Anterior cingulate cortex (tissue), 58 donors: Measurements from ENCODE around the gene WNT9A.

ENCODE experiments used
- DNase-seq, 58 donors: peaks; one replicate each; lab custom pipeline; 2025; lab: John Stamatoyannopoulos, UW

WNT9A gene

DNA sequence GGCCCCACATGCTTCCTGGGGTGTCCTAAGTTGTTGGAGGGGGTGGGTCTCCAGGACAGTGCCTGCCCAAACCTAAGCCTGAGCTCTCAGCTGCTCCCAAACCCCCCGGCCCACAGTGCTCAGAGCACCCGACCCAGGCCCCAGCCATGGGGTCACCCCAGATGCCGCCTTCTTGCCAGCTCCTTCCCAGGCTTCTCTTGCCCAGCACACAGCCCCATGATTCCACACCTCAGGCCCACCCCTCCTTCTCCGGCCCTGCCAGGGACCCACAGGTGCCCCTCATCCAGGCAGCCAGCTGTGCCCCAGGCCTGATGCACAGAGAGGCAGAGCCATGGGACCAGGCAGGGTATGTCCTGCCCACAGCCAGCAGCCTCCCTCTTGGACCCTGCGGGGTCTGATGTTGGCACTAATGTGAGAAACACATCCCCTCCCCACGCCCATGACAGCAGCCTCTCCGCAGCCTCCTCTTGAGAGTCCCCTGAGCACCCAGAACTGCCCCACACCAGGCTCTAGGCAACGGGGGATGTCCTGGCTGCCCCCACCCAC lies 4.9 kb downstream of the WNT9A start:
- DNase-seq, result no peak

DNA sequence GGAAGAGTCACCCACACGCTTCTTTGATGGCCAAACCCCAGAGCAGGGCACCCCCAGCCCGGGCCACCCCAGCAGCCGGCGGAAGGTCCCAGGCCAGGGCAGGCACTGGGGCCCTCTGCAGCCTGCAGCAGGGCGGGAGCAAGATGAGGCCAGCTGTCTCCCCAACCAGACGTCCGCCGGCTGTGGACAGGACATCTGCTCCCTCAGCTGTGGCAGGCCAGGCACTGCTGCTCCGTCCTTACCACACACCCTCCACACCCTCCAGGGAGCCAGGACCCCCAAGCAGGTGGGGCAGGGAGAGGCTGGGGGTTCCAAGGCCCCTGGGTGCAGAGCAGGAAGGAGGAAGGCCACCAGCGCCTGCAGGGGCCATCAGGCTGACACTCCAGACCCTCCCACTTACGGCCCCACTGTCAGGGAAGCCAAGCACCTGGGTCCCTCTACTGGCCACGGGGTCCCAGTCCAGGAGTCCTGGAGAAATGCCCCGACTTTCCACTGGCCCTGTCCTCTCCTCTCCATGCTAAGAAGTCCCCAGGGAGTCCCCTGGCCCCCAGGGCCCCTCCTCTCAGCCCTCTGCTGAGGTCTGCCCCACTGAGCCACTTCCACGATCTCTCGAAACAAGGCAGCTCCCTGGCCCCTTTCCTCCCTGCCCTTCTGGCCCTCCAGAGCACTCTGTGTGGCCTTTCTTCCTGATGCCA lies 5.6 kb downstream of the WNT9A start:
- no peak for DNase-seq

DNA sequence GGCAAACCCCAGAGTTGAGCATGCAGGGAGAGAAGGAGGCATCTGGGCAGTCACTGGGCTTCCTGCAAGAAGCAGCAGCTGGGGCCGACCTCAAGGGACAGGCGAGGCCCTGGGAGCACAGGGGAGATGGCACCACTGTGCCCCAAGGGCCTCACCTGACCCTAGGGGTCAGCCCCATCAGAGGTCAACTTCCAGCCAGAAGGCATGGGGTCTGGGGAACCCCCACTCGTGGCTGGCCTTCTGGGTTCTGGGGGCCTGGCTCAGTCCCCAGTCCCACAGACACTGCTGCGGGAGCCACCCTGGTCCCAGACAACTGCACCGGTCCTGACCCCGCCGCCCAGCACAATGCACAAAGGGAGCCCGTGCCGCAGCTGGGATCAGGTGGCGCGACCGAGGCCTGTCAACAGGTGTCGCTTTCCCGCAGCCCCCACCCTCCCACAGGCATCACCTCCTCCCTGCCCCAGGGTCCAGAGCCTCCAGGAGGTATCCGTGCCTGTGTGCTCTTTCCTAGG lies 6.2 kb downstream of the WNT9A start:
- no peak for DNase-seq

DNA sequence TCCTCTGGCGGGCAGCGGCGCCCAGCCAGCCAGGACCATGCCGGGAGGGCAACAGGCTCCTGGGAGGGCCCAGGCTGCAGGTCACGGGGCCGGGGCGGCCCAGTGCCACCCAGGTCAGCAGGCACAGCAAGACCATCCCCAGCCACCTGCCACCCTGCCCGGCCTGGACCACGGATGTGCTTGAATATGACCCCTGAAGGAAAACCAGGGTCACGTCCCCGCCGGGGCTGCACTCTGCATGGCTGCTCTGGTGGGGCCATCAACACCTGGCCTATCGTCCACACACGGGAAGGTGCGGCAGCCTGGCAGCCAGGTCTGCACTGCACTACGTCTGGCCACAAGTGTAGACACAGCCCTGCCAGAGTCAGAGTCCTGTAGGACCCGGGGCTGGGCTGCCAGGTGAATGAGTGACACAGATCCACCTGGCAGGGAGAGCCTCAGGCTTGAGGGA lies 6.9 kb downstream of the WNT9A start:
- DNase-seq, result no peak

DNA sequence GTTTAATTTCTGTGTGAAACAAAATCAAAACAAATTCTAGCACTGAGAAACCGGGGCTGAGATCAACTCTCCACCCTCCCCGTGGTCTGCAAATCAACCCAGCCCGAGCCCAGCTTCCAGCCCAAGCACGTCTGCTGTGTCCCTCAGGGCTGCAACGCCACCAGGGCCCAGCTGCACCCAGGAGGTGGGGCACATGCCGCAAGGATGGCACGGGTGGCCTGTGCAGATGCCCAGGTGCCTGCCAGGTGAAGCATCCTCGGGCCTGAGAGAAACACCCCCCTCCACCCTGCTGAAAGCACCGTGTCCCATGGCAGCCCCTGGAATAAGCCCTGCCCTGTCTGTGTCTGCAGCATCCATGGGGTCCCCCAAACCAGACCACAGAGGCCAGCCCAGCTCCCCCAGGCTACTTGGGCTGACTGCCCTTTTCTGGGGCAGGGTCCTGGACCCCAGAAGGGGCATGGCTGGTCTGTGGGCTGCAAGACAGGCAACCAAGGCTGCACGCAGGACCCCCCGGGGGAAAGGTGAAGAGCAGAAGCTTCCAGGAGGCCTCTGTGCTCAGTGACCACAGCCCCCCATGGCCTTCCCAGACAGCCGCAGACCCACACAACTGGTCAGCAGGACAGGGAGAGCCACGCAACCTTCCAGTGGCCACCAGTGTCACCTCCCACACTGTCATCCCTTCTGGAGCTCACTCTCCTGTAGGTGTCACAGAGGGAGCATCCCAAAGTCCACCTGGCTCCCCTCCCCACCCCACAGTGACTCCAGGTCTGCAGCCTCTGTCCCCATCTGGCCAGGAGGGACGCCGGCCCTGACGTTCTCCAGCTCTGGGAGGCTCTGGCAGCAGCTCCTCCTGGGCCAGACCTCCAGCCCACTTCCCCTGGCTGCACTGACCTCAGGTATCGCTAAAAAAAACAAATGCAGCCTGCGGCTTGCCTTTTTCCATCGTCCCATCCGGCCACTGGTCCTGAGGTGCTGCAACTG lies 7.7 kb downstream of the WNT9A start:
- DNase-seq, result no peak

DNA sequence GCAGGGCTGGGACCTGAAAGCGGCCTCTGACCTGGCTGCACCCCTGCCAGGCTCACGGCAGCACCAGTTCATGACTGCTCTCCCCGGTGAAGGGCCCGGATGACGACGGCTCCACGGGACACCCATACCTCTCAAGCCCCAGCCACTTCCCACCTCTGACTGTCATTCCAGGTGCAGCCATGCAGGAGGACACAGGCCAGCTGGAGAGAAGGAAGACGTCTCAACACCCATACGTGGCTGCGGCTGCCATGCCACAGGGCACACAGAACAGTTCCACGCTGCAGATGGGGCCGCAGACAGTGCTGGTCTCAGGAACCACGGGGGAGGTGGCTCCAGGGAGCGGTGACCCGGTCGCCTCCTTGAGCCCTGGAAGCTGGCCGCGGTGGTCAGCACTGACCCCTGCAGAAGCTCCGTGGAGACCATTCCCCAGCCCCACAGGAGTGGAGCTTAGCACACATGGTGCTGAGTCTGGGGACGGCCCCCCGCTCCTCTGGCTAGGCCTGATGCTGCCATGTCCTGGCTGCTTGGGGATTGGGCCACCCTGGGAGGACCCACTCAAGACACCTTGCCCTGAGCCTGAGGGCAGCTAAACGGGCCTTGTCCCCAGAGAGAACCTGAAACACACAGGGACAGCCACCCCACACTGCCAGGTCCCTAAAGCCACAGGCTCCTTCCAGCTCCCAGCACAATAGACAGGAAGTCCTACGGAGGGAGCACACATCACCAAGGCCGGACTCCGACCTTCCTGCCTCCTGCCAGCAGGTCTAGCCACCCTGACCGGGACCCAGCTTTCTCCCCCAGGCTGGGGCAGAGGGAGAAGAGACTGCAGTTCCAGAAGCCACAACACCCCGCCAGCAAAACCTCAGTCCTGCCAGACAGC lies 8.6 kb downstream of the WNT9A start:
- DNase-seq, result no peak

DNA sequence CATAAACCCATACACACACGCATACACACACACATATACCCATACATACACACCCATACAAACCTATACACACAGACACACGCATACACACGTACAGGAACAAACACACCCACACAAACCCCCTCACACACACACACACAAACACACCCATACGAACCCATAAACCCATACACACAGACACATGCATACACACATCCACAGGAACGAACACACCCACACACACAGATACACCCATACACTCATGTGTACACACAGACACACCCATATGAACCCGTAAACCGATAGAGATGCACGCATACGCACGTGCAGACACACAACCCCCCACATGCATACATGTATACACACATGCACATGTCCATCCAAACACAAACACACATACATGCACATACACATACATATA lies 9.5 kb downstream of the WNT9A start:
- no peak for DNase-seq

DNA sequence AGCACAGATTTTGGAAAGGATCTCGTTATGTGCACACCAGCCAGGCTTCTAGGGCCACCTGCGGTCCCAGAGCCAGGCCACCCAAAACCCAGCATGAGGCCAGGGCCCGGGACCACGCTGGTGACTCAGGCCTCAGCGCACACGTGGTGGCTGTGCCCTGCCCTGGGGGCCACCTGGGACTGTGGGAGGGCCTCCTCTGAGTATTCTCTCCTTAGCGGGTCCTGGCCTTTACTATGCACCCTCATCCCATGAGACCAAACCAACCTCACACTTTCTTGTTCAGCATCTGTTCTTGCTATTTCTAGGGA lies 9.9 kb downstream of the WNT9A start:
- no peak for DNase-seq

DNA sequence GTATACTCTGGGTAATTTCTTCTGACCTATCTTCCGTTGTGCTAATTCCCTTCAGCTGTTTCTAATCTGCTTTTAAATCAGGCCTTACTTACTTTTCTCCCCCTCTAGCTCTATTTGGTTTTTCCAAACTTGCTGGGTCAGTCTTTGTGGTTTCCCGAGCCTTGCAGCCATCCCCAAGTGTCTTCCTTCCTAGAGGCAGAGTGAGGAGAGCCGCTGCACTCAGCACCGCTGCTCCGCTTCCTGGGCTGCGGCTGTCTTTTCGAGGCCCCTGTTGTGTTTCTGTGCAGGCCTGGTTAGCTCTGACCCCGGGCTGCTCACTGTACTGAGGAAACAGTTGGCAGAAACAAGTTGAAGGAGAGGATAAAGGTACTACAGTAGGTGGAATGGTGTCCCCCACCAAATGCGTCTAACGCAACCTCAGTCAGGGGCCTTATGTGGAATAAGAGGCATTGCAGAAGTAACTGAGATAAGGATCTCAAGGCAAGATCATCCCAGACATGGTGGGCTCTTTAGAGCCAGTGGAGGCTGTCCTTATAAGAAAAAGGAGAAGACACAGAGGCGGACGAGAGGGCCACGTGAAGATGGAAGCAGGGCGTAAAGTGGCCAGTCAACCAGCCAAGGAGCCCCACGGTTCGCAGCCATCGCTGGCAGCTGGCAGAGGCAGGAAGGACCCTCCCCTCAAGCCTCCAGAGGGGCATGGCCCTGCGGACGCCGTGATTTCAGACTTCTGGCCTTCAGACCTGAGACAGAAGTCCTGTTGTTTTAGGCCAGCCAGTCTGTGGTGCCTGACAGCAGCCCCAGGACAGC lies 10.5 kb downstream of the WNT9A start:
- no peak for DNase-seq

DNA sequence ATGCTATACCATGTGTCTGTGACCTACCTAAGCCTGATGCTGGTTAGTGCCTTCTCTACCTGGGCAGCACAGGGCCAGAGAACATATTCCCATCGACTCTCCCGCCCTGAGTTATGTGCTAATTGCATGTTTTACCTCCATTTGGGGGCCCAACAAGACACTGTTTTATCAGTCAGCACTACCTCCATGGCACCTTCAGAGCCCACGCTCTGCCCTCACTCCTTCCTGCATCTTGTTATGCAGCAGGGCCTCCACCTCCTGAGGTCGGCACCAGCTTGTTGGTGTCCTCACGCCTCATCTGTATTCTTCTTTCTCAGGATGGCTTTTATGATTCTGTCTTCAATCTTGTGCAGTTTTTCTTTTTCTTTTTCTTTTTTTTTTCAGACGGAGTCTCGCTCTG lies 11.9 kb downstream of the WNT9A start:
- no peak for DNase-seq

DNA sequence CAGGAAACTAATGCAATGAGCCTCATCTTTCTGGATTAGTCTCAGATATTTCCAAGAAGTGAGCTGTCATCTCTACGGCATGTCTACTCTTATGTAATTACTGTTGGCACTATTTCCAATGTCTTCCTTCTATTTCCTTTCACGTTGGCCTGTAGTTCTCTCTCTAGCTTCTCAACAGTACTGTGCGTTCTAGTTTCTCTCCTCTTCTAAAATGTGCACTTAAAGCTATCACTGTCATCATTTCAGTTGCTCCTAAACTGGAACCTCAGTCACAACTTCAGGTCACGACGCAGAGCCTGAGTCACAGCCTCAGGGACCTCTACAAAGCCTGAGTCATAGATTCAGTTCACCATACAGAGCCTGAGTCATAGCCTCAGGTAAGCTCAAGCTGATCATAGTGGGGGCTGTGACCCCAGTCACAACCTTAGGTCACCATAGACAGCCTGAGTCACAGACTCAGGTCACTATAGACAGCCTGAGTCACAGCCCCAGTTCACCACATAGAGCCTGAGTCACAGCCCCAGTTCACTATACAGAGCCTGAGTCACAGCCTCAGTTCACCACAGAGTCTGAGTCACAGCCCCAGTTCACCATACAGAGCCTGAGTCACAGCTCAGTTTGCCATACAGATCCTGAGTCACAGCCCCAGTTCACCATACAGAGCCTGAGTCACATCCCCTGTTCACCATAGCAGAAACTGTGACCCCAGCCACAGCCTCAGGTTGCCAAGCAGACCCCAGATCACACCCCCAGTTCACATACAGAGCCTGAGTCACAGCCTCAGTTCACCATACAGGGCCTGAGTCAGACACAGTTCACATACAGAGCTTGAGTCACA lies 13.0 kb downstream of the WNT9A start:
- no peak for DNase-seq

DNA sequence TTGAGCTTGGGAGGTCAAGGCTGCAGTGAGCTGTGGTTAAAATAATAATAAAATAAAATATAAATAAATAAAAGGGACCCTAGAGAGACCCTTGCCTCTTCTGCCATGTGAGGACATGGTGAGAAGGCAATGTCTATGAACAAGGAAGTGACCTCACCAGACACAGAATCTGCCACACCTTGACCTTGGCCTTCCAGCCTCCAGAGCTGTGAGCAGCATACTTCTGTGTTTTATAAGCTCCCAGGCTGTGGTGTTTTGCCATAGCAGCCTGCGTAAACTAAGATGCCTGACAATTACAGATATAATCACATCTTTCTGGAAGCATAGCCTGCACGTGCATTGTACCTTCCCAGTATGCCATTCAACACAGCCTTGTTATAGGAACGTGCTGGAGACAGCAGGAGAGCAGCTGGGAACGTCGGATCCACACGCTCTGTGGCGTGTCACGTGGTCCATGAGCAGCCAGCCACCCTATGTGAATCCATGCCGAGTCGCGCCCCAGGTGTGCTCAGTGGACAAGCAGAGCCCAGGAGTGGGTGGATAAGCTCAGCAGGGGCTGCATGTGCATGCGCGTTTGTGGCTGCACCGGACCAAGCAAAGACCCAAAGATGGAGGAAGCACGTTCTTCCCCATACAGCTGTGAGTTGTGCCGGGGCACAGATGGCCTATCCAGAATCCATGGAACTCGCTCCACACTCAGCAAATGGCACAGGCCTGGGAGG lies 17.8 kb downstream of the WNT9A start:
- DNase-seq, result no peak

DNA sequence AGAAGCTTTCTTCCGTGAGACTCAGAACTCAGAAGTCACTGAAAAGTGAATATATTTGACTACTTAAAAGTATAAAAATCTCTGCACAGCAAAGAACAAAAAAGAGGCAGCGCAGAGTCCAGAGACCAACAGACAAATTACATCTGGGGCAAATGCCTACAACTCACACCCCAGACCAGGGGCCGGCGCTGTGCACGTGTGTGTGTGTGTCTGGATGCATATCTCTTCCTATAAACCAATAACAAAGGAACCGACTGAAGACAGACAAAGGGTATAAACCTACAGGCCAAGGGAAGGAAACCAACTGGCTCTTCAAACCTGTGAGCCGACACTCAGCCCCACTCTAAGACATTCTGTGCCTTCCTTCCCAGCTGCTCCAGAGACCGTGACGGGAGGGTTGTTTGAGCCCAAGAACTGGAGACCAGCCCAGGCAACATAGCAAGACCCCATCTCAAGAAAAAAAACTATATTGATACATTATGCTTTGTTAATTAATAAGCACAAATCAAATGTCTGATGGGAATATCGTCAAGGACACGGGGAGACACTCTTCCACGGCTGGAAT lies 18.8 kb downstream of the WNT9A start:
- DNase-seq, result no peak

DNA sequence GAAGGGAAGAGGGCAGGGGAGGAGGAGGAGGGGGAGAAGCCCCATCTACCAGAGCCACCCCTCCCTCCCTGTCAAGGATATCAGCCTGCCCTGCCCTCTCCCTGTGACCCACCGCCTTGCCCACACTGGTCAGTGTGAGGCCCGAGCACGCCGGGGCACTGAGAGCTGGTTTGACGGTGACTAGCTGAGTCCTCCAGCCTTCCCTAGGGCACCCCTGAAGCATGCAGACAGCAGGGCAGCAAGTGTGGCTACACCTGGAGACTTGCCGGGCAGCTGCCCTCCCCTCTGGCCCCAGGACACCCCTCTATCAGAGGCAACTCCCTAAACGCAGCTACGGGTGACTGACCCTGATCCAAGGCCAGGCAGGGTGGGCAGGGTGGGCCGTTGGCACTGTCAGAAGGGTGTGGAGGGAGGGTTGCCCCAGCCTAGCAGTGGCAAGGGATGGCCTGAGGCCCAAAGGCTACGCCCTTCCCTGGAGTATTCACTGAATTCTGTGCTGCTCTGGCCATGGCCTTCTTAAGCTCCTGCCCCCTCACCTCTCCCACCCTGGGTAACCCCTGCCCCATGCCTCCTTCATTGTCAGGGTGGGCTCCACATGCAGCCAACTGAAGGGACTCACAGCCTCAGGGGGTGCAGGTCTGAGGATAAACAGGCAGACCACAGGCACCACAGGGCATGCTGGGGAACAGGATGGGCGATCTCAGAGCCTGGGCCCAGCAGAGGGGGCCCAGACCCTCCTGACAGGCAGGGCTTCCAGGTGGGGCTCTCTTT lies 19.6 kb downstream of the WNT9A start:
- no peak for DNase-seq

DNA sequence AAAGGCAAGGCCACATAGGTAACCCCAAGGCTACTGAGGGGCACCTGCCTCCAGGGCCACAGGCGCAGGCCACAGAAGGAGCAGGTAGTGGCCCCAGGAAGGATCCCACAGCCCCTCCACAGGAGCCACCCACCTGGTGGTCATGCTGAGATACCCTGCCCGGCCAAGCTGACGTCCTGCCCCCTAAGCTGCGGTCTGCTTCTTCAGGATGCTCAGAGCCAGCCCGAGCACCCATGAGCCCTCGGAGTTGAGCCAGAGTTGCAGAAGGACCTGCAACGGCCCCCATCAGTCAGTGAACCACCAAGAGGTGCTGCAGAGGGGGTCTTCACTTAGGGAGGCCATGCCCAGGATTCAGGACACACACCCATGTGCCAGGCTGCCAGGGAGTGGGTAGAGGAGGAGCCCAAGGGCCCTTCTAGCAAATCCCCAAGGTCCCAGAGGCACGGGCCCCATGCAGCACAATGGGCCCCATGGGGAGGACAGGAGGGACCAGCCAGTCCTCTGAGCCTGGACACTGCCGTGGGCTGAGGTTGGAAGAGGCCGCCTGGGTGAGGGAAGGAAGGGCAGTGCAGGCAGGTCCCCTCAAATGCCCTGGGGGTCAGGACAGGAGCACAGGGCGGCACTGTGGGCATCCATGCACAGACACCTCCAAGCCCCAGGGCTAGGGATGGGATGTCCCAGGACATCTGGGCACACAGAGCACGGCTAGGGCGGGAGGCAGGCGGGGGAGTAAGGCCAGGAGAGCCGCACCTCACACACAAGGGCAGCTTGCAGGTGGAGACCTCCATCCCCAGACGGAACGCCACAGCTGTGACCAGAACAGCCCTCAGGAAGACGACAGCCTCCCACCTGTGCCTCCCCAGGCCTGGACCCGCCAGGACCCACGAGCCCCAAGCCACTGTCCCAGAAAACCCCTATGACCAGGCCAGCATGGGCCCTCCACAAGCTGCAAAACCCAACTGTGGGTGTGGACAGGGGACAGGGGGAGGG lies 20.5 kb downstream of the WNT9A start:
- no peak for DNase-seq
